TTC549 (cell line): ENCODE data around the gene FGF14.

ENCODE experiments used
- FAIRE-seq: peaks from 2 replicates; lab custom pipeline; 2012; peaks lifted over from hg19 to GRCh38; lab: Jason Lieb, UNC

The FGF14 gene

DNA sequence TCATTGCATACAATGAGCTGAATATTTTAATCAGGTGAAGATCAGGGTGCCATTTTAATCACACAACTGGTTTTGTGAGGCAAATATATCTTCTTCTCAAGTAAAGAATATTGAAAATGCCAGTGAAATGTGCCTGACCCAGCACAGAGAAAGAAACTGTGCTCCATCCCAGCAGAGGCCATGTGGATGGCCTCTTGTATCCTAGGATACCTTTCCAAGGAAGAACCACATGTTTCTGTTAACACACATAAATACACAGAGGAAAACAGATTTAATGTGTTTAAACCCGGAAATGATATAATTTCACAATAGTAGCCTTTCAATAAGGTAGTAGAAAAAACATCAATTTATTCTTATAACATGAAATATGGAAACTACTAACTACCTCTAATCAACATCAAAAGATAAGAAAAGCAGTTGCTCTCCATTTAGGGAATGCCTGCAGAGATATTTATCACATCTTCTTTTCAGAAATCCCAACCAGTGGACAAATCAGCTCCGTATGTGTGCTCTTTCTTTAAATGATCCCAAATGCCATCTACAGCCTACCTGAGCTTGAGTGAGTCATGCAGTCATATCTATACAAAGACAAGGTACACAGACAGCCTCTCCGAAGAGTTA lies 157.1 kb downstream of the FGF14 start:
- no peak for FAIRE-seq

DNA sequence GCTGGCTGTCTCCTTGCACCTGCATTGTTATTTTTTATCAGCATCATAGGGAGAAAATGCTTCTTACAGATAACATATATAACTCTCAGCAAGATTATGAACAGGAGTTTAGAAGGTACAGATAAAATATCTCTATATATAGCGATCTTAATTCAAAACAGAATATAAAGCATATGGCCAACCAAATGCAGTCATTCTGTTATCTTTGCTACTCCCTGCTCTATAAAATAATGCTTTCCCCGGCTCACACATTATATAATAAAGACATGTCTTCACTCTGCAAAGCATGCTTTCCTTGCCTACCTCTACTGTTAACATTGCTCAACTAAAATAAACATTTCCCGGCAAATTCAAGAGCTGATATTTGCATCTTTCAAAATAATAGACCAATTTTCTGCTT lies 161.7 kb downstream of the FGF14 start:
- FAIRE-seq: no peak

DNA sequence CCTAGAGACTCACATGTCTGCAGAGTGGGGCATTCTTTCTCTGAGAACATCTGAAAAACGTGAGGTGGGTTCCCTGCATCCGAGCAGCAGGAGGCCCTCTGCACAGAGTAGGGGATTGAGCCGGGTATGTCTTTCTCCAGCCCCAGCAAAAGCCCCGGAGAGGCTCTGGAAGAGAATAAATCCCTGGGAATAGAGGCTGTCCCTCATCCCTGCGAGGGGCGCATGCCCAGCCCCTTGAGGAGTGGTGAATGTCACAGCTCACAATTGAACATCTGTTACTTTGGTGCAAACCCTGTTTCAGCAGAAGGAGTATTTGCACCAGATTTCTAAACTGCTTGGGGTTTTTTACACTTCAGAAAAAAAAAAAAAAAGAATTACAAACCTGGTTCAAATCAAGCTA lies 164.6 kb downstream of the FGF14 start:
- no peak for FAIRE-seq

DNA sequence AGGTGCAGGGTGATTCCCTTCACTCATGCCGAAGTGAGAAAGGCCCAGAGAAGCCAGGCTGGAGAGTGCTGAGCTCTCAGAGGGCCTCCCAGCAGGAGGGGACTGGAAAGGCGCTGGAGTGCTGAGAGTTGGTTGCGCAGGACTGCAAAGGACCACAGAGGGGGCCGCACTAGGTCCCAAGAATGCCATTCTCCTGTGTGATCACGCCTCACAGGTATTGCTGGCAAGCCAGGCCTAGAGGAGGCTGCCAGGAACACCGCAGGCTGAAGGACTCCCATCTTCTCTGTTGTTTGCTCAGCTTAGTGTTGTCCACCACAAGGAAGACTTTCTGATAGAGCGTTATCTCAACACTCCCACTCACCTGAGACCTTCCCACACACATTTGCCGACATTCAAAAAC lies 165.0 kb downstream of the FGF14 start:
- no peak for FAIRE-seq

DNA sequence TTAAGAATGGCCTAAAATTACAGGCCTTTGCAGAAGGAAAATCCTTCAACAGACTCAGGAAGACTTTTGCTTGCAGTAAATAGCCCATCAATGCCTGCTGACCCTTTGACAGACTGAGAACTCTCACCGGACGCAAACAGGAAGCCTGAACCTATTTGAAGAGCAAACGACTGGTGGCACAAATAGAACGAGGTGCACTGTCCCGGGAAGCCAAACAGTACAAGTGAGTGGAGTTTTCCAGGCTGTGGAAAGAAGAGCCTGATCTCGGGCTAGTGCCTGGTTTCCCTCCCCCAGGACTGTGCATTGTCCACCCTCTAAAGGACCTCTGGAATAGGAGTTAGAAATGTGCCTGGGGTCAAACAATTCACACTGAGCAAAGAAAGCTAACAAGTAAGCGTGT lies 165.5 kb downstream of the FGF14 start:
- FAIRE-seq: no peak

DNA sequence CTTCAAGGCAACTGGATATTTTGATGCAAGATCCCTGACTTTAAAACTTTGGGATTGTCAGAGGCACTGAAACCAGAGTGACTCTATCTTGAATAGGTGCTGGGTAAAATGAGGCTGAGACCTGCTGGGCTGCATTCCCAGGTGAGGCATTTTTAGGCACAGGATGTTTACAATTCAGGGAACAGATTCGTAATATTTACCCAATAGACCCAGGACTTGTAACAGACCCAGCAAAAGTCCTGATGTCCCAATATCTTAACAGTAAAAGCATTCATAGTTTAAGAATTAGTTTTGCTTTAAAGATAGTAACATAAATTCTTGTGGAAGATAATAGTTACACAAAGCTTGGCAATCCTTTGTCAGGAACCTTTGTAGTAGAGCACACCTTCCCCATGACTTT lies 166.2 kb downstream of the FGF14 start:
- no peak for FAIRE-seq

DNA sequence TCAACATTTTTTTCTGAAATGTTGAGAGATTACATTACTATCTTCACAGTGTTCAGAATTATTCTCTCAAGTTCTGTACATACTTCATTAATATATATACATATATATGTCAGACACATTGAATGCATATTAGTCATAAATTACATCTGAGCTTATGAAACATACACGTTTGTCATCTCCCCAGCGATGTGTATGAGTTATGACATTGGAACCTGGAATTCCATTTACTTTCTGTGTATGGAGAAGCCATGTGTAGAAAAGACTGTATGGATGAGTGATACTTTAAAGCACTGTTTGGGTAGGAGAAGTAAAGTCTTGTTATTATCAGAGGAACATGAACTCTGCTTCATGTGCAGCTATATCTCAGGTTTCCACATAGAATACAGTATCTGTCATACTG lies 167.2 kb downstream of the FGF14 start:
- no peak for FAIRE-seq

DNA sequence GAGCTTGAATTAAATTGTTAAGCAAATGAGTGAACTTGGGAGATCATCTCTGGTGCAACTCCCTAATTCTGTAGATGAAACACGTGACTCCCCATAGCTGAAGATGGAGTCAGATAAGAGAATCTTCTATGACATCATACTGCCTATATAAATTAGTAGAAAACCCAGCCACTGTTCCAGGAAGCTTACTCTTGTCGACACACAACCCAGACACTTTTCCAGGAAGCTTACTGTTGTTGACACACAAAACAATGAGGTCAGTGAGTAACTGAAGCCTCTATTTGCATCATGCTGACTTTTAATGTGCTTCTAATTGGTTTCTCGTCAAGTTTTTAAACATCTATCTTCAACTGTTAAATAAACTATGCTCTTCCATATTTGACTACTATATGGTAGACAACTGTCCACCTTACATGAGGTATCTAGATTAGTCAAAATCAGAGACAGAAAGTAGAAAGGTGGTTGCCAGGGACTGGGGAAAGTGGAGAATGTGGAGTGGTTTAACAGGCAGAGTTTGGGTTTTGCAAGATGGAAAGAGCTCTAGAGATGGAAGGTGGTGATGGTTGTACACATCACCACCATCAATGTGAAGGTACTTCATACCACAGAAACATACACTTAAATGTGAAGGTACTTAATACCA lies 168.2 kb downstream of the FGF14 start:
- FAIRE-seq: no peak

DNA sequence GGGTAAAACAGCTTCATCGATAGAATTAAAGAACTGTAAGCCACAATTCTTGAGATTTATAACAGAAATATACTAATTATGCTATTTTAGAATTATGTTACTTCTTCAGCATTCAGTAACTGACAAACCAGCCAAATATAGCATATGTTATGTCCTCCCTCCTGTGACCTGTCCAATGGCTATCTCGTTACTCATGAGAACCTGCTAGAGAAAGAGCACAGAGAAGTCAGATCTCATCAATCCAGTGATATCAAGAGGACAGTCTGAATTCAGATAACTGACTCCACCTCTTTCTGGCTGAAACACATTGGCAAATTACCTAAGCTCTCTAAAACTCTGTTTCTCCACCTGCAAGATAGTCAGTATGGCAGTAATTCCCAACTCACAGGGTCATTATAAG lies 170.4 kb downstream of the FGF14 start:
- FAIRE-seq: no peak

DNA sequence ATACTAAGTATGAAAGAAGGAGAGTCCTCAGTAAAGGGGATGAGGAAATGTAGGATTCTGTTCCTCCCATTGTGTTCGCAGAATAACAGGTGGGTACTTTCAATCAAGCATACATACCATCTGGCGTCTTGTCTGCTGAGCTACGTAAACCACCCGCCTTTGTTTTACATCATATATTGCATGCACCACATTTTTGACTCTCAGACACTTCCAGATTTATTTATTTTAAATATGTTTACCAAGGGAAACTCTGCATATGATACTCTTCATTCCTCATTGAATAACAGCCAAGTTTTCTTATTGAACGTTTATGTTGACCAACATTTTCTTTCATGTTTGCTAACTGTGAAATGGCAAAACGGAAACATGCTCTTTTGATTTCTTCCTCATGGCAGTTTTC lies 174.1 kb downstream of the FGF14 start:
- no peak for FAIRE-seq

DNA sequence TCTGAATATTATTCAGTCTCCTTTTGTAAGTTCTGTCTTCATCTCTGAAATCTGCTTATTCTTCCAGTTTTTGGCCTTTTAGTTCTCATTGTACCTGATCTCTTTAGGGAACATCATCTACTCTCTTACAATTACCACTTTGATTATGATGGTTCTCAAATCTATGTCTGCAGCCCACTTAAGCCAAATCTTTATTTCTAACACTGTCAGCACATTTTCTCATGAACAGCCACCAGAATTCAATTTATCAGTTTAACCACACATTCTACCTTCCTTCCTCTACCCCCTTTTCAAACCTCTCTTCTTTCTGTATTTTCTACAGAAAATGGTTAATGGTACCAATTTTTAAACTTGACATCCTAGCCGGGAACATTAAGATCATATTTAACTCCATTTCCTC lies 175.3 kb downstream of the FGF14 start:
- FAIRE-seq: no peak

DNA sequence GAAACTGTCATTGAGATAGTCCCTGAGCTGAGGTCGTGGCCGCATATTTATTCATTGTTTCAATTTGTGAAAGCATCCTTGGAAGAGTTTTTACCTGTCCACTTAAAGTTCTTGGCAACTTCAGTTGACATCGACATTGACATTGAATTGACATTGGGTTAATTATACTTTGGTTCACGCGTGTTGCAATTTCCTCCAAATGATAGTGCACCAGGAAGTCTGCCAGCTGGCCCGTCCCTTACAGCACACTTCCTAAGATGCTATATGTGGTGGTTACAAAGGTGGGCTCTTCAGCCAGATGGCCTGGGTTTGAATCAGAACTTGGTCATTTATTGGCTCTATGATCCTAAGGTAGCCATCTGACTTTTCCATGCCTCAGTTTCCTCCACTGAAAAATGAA lies 176.0 kb downstream of the FGF14 start:
- no peak for FAIRE-seq

DNA sequence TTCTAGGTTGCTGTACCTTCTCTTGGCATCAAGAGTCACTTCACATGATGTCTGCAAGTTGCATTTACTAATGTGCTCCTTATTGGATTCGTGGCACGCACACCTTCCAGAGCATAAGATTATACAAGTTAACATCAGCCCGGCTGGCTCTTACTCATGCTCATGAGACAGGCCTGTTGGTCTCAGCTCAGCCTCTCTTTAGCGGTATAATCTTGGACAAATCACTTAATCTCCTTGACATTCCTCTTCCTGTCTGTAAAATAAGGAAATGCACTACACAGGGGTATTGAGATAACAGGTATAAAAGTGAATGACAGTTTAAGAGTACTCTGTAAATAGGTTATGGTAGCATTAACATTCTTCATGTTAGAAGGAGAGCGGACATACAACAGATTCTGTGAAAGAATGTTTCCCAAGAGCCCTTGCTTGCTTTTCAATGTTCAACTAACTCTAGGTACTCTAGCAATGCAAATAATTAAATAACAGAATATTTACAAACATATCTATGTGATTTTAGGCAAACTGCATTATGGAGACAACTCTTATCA lies 181.1 kb downstream of the FGF14 start:
- no peak for FAIRE-seq

DNA sequence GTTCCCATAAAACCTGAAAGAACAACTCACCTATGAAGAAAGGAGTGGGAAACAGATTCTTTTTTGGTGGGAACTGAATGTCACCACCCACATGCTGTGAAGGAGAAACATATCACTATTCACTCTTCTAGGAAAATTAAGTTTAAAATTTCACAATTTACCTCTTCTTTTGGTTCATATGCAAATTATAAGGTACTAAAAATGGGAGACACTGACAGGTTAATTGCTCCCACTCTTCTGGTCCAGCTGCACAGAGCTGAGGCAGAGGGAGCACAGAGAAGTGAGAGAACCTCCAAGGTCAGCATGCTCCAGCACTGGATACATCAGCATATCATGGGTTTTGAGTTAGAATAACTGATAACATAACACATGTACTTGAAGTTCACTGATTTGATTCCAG lies 186.9 kb downstream of the FGF14 start:
- FAIRE-seq: no peak

DNA sequence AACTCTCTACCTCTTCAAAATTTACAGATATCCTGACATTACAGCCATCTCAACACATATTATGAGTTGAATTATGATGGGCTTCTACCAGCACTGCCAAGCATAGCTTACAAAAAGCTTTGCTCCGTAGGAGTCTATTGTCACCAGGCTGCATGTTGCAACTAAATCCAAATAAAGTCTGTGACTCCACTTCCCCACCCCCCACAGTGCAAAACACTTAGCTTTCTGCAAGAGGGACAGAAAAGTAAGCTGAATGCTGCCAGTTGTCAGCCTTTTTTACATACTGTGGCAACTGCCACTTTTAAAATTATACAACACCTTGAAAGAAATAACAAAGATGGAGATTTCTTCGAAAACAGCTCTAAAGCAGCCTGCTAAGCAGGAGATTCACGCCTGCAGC lies 189.1 kb downstream of the FGF14 start:
- FAIRE-seq: no peak

DNA sequence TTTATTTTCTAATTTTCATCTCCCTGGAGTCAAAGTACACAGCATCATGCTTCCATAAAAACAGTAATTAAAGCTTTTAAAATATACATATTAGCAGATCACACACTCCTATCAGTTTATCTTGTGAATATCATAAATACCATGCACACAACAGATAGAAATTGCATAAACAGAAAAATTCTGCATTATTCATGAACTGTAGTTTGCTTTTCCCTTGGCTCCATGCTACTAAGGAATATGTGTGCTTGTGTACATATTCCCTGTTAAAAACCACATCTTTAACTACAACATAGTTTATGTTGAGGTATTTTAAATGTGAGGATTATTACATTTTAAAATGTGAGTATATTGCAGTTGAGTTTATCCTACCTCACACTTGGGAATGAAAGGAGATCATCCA lies 193.5 kb downstream of the FGF14 start:
- no peak for FAIRE-seq

DNA sequence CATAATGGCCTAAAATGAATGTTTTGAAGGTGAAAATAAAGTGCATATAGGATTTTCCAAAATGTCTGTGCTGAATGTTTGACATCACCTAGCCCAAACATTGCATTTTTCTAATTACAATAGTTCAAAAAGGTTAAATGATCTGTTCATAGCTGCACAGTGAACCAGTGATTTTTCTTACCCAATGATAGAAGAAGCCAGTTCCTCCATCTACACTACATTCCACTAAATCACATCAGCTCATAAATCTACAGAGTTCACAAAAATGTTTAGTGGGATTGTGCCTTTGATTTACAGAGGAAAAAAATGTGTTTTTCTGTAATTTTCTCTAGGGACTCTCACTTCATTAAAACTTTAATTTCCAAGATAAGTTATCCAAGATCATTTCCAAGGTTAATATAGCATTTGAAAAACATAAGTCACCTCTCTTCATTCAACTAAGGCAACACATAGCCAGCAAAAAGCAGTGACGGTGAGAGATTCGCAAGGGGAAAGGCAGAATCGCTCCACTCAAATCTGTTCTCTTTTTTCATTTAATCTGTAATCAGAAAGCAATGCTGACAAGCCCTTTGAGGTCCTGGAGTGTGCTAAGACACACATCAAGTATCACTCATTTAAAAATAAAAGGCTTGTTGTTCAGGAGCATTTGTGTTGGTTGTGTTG lies 194.0 kb downstream of the FGF14 start:
- no peak for FAIRE-seq

DNA sequence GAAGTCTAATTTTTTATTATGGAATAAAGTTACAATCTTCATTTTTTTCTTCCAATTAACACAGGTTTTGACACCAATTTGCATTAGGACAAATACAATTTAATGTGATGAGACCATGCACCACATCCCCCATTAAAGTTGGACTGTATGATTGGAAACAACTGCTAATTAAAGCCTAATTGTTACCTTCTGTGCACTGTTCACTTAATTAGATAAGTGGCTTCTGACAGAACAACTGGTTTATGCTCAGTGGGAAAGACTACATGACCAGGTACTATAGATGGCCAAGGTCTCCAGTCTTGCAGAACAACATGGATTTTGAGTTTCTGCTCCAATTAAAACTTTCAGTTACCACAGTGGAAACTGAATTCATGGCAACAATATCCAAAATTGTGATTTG lies 198.1 kb downstream of the FGF14 start:
- FAIRE-seq: no peak

DNA sequence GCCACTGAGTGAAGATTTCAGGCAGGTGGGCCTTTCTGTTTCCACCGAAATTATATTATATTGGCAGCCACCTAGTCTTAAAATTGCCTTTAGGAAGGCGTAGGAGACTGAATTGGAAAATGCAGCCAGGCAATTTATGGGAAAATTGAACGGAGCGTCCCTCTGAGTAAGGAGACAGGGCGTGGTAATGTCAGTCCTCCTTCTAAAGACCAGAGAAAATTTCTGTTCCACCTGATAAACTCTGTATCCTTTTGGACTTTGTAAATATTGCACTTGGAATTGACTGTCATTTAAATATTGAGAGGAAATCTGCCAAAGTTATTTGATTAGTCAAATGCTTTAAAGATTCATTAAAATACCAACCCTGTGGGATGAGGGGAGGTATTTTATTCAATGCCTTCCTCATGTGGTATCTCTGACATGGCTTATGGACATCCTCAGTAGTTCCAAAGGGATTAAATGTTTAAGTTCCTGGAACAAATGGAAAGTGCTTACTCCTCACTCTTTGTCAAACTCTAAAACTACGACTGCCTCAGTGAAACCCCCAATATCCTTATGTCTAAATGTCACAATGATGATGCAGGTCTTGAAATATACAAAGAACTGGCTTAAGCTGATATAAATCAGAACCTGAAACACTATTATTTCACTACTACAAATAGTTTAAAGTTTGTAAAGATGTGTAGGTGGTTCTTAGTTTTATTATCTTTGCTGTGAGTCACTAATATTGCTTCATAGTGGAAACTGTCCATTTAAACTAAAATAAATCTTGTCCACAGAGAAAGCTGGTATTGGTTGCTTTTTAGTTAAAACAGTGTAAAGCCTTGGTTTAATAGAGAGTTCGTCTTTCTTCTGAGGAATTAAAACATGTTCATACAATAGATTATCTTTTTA lies 203.2 kb downstream of the FGF14 start:
- FAIRE-seq: no peak

DNA sequence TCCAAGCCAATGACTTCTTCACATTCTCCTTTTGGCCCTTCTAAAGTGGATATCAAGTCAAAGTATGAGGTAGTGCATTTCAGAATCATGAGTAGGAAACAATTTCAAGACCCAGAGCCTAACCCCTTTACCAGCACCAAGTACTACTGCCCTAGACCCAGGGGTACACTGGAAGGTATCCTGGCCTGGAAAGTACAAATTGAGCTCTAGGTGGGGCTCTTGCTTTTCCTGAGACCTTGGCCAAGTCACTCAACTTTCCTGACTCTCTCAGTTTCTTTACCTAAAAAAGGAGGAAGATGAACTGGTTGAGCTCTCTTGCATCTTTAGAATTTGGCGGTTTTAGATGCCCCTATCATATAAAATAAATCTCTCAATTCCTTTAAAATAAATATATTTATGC lies 204.7 kb downstream of the FGF14 start:
- no peak for FAIRE-seq

DNA sequence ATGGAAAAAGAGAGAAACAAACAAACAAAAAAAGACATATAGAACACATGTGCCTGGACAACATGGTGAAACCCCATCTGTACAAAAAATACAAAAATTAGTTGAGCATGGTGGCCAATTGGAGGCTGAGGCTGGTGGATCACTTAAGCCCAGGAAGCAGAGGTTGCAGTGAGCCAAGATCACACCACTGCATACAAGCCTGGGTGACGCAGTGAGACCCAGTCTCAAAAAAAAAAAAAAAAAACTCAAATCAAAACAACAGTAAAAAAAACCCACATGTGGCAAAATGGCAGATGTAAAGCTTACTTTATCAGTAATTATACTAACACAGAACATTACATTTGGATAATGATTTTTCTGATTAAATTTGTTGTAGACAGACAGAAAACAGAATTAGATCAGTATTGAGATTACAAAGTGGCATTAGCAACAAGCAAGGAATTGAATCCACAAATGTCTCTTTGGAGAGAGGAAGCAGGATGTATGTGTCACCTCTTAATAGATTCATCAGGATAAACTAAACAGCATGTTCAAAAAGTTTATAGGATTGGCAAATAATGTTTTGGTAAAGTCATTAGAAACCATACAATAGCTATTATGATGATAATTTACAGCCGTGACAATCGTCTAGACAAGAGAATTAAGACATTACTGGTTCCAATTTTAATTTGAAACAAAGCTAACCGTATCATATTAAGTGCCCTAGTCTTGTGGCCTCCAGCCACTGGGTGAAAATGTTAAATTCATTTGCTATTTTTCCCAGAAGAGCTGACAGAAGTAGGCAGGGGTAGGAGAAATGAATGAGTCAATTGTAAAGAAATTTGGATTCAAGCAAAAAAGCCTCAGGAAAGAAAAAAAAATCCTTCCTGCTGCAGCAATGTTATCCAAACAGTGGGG lies 206.0 kb downstream of the FGF14 start:
- FAIRE-seq: no peak

DNA sequence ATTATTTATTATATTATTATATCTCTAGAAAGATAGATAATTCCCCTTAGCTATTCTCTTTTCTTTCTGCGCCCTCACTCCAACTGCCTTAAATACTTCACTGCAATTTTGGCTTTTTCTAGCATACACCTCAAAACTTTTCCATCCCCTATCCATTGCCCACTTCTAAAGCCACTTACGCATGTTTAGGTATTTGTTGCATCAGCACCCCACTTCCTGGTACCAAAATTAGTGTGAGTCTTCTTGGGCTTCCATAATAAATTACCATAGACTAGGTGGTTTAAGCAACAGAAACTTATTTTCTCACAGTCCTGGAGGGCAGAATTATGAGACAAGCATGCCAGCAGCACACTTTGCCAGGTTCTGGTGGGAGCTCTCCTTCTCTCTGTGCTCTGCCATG lies 209.0 kb downstream of the FGF14 start:
- FAIRE-seq: no peak
